Choroid plexus epithelial cell (primary cell): Measurements from ENCODE around the gene PPARA.

ENCODE experiments used
- DNase-seq: peaks from one replicate; pipeline ENCODE4 v3.0.0-alpha.2; 2010; ENCODE audit warnings: low read depth
- H3K4me3 ChIP-seq: 2 replicates; pipeline ENCODE4 v1.5.1; 2011; ENCODE audit warnings: low read depth, mild to moderate bottlenecking, control low read depth, low read length, moderate library complexity
- TF ChIP-seq, protein P1 (sequence below): conservative IDR thresholded peaks from 2 replicates; pipeline ENCODE4 v1.5.1; 2011; ENCODE audit warnings: low read depth, mild to moderate bottlenecking, control low read depth, inconsistent platforms, low read length, moderate library complexity

PPARA gene

DNA sequence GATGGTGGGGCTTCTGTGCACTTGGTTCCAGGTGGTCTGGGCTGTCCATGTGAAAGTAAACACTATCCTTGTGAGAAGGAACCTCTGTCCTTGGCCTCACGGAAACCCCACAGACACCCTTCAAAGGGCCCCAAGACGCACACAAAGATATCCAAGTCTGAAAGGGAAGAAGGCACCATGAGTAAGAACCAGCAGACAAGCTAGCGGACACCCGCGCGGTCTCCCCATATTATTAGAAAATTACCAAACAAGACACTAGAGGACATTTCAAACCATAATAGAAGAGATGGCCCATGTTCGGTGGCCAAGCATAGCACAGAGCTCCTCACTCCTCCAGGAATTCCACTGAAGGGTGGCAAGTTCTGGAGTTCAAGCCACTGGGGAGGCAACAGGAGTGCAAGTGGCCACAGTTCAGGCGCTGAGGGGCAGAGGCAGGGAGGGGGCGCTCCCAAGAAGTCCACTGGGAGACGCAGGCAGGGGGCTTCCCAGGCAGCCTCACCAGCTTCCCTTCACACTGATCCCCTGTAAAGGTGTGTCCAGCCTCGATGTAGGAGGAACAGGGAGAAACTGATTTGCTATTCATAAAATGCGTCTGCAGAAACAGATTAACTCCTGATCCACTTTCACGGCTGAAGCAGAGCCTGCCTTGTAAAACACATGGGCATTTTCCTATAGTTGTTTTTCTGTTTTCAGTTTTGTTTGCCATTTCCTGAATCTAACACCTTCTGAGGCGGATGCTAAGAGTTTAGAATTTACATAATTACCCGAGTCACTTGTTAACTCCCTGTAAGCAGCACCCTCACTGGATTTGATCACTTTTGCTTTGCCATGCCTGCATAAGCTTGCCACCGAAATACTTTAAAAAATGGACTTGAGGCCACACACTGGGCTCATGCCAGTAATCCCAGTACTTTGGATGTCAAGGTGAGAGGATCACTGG lies 9.1 kb upstream of the PPARA start:
- H3K4me3 ChIP-seq, result no peak overlapping the region
- no peak for DNase-seq
- TF ChIP-seq, protein P1, sequence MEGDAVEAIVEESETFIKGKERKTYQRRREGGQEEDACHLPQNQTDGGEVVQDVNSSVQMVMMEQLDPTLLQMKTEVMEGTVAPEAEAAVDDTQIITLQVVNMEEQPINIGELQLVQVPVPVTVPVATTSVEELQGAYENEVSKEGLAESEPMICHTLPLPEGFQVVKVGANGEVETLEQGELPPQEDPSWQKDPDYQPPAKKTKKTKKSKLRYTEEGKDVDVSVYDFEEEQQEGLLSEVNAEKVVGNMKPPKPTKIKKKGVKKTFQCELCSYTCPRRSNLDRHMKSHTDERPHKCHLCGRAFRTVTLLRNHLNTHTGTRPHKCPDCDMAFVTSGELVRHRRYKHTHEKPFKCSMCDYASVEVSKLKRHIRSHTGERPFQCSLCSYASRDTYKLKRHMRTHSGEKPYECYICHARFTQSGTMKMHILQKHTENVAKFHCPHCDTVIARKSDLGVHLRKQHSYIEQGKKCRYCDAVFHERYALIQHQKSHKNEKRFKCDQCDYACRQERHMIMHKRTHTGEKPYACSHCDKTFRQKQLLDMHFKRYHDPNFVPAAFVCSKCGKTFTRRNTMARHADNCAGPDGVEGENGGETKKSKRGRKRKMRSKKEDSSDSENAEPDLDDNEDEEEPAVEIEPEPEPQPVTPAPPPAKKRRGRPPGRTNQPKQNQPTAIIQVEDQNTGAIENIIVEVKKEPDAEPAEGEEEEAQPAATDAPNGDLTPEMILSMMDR, result no peak

DNA sequence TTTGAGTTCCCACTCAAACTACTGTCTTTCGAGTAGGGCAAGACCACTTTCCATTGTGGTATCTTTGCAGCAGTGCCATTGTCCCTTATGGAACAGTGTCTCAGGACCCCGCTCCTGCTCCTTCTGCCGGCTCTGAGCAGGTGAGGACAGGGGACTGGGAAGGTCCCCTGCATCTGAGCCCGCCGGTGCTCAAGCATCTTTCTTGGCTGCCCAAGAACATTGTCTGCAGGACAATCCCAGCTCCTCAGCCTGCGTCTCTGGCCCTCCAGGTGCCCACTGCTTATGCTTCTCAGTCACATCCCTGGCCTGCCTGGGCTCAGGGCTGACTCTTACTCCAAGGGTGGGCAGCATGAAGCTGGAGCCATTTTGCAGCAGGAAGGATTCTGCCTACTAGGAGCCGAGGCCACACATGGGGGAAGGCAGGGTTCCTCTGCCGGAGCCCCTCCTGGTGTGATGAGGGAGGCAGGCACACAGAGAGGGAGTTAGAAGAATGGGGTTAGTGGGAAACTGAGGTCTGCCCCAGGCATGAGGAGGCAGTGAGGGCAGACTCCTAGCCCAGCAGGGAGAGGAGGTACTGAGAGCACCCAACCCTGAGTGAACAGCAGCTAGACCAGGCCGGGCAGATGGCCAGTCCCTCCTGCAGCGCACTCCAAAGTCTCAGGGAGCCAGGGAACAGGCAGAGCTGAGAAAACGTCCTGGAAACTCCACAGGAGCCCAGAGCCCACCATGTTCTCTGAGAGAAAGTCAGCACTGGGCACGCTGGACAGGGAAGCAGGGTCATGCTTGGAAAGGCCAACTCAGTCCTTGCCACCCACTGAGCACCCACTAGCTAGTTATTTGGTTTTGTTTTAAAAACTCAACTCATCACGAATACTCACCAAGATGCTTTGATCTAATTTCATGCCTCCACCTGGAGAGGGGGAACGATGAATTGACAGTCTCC lies 7.5 kb upstream of the PPARA start:
- DNase-seq, result no peak

DNA sequence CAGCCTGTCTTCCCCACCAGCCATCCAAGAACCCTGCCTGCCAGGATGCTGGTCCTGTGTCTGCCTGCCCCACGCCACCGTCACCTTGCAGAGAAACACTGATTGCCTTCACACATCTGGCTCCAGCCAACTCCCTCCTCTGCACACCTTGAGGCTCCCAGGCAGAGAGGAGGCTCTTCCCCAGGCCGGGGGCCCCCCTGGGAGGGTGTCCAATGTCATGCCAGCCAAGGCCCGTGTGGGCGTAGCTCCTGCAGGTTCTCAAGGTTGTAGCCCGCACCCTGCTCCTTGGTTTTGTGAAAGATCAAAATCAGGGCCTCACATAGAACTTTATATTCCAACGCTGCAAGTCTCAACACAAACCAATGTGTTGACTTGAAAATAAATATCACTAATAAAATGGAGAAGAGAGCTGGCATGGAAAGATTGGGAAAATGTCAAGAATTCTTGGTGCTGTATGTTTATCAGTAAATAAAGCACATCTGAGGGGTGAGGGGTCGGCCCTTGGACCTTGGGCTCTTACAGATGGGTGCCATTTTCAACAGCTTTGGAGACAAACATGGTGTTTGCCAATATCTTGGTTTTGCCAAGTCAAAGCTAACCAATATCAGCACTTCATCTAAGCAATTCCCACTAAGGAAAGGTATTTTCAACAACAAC lies 6.7 kb upstream of the PPARA start:
- TF ChIP-seq, protein P1, result no peak
- DNase-seq, result no peak
- no peak overlapping the region for H3K4me3 ChIP-seq

More for the DNA sequence above, 7.5 kb upstream of the PPARA start:
- TF ChIP-seq, protein P1, result no peak
- no peak overlapping the region for H3K4me3 ChIP-seq

DNA sequence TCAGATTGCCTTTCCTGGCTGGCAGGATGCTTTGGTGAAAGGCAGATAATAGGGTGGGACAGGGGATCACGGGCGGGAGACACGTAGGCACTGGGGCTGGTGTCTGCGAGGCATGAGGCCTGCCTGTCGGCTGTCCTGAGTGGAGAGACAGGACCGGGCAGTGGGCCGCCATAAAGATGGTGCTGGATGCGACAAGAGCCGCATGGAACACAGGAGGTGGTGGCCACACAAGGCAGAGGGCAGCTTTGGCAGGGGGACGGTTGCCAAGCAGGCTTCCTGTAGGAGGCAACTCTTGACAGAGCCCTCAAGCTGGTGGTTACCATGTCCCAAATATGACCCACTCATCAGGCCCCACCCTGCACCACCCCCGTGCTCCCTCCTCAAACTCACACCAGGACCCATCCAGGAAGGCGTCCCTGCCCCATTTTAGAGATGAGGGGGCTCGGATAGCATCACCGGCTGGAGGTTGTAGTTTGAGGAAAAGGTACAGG lies 4.9 kb upstream of the PPARA start:
- TF ChIP-seq, protein P1, result no peak
- no peak for DNase-seq
- no peak overlapping the region for H3K4me3 ChIP-seq

DNA sequence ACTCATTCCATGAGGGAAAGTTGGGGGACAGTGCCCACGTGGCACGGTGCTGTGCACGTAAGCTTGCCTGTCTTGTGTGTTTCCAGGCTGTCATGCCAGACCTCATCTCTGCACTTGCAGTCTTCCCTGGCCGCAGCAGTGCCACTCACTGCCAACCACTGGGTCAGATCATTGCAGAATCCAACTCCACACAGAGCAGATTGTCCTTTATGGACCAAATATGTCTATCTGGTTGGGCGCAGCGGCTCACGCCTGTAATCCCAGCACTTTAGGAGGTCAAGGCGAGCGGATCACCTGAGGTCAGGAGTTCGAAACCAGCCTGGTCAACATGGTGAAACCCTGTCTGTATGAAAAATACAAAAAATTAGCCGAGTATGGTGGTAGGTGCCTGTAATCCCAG lies 4.4 kb upstream of the PPARA start:
- DNase-seq, result no peak
- no peak overlapping the region for H3K4me3 ChIP-seq
- TF ChIP-seq, protein P1, result no peak

DNA sequence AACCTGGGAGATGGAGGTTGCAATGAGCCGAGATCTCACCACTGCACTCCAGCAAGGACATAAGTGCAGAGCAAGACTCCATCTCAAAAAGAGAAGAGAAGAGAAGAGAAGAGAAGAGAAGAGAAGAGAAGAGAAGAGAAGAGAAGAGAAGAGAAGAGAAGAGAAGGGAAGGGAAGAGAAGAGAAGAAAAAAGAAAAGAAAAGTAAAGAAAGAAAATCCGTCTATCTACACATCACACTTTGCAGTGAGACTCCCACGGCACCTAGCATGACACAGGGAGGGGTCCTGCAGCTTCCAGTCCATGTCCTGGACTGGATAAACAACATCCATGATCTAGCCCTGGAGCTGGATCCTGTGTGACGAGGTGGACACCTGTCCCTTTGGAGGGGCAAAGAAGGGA lies 4.0 kb upstream of the PPARA start:
- DNase-seq, result no peak
- TF ChIP-seq, protein P1, result no peak
- no peak overlapping the region for H3K4me3 ChIP-seq
